ENCODE results near the gene KRTAP5-10.
"Not testable (repeated sequence)": the region's sequence is repeated elsewhere in the genome, so short reads cannot be mapped to it uniquely, and the experiment has no call there.

KRTAP5-10 gene

GRCh38 chr11:71565263-71565662, at the start of gene KRTAP5-10:
TSS of gene KRTAP5-10 (plus strand) at chr11:71565563. CDS start at chr11:71565588, 25 bp downstream.
- DNase-seq = no peak

- no peak for DNase-seq
These were observed 46.6 kb upstream of the KRTAP5-10 start for GRCh38 chr11:71518506-71519471.

GRCh38 chr11:71519546-71519945, 45.8 kb upstream of the KRTAP5-10 start:
- DNase-seq = no peak

- no peak for DNase-seq
These were observed 40.0 kb upstream of the KRTAP5-10 start for GRCh38 chr11:71525188-71525937.

GRCh38 chr11:71525938-71526495, 39.3 kb upstream of the KRTAP5-10 start:
- DNase-seq = no peak

- not testable (repeated sequence) for DNase-seq
These were observed 38.4 kb upstream of the KRTAP5-10 start, which contains the start of gene KRTAP5-7 for GRCh38 chr11:71526796-71527575. TSS of gene KRTAP5-7 (plus strand) at chr11:71527267. CDS start at chr11:71527301, 34 bp downstream.

- DNase-seq = no peak
These were observed 37.7 kb upstream of the KRTAP5-10 start for GRCh38 chr11:71527576-71528210.

GRCh38 chr11:71530602-71531001, 34.8 kb upstream of the KRTAP5-10 start:
- DNase-seq = no peak

GRCh38 chr11:71532036-71532610, 33.2 kb upstream of the KRTAP5-10 start:
- DNase-seq = no peak

GRCh38 chr11:71534711-71535608, 30.4 kb upstream of the KRTAP5-10 start:
- not testable (repeated sequence) for DNase-seq

GRCh38 chr11:71535825-71536224, 29.5 kb upstream of the KRTAP5-10 start:
- no peak for DNase-seq

GRCh38 chr11:71537537-71537936, 27.8 kb upstream of the KRTAP5-10 start:
- DNase-seq = no peak

- not testable (repeated sequence) for DNase-seq
These were observed 27.2 kb upstream of the KRTAP5-10 start, which contains the start of gene KRTAP5-8 for GRCh38 chr11:71537977-71538665. TSS of gene KRTAP5-8 (plus strand) at chr11:71538025. CDS start at chr11:71538056, 31 bp downstream.

GRCh38 chr11:71538666-71538990, 26.7 kb upstream of the KRTAP5-10 start:
- no peak for DNase-seq

- DNase-seq = no peak
These were observed 26.3 kb upstream of the KRTAP5-10 start for GRCh38 chr11:71539017-71539416.

- not testable (repeated sequence) for DNase-seq
These were observed 25.4 kb upstream of the KRTAP5-10 start for GRCh38 chr11:71539971-71540370.

GRCh38 chr11:71540521-71541304, 24.6 kb upstream of the KRTAP5-10 start:
- not testable (repeated sequence) for DNase-seq

Measured in amygdala (tissue), 56 donors.